GM19193 (cell line): Measurements from ENCODE around the gene ADIPOR2.

ENCODE experiments used
- POLR2A ChIP-seq: IDR thresholded peaks from 4 replicates; pipeline ENCODE4 v1.6.1; 2011; ENCODE audit not compliant: insufficient read depth, insufficient read length; ENCODE audit errors: extremely low read depth

Gene ADIPOR2

GRCh38 chr12:1777798-1778197 lies 86.9 kb downstream of the ADIPOR2 start:
- TF ChIP-seq POLR2A = no peak

GRCh38 chr12:1778911-1779310 lies 88.0 kb downstream of the ADIPOR2 start:
- no peak for TF ChIP-seq POLR2A

GRCh38 chr12:1779783-1780182 lies 88.9 kb downstream of the ADIPOR2 start:
- no peak for TF ChIP-seq POLR2A

GRCh38 chr12:1781772-1782171 lies 90.9 kb downstream of the ADIPOR2 start:
- no peak for TF ChIP-seq POLR2A

GRCh38 chr12:1782215-1782614 lies 91.3 kb downstream of the ADIPOR2 start:
- no peak for TF ChIP-seq POLR2A

- TF ChIP-seq POLR2A = no peak
These were observed 96.8 kb downstream of the ADIPOR2 start for GRCh38 chr12:1787714-1788113.

GRCh38 chr12:1790444-1790843 lies 99.6 kb downstream of the ADIPOR2 start:
- no peak for TF ChIP-seq POLR2A

- no peak for TF ChIP-seq POLR2A
These were observed 100.4 kb downstream of the ADIPOR2 start for GRCh38 chr12:1791104-1791841.

GRCh38 chr12:1792406-1792805 lies 101.5 kb downstream of the ADIPOR2 start:
- TF ChIP-seq POLR2A = no peak

GRCh38 chr12:1793426-1794210 lies 102.7 kb downstream of the ADIPOR2 start:
- no peak for TF ChIP-seq POLR2A

GRCh38 chr12:1794440-1795090 lies 103.7 kb downstream of the ADIPOR2 start:
- TF ChIP-seq POLR2A = peak; percentile 19

GRCh38 chr12:1795221-1795784 lies 104.4 kb downstream of the ADIPOR2 start:
- TF ChIP-seq POLR2A = no peak

- peak; percentile 90 for TF ChIP-seq POLR2A
These were observed 105.1 kb downstream of the ADIPOR2 start for GRCh38 chr12:1795785-1796514.

GRCh38 chr12:1796515-1797010 lies 105.7 kb downstream of the ADIPOR2 start:
- no peak for TF ChIP-seq POLR2A
